C4-2B (cell line): ENCODE results near the gene TRPM5.

Experiments used
- H3K27ac ChIP-seq: fragments of 450-650 bp; 2 replicates; pipeline ENCODE4 v1.5.1; 2017
- CTCF ChIP-seq: fragments of 450-650 bp; conservative IDR thresholded peaks from 2 replicates; pipeline ENCODE4 v1.5.1; 2017; ENCODE audit warnings: mild to moderate bottlenecking
- ZFX ChIP-seq: fragments of 450-650 bp; IDR thresholded peaks from 2 replicates; pipeline ENCODE4 v1.6.1; 2017

TRPM5 gene

GRCh38 chr11:2462986-2463765 lies 18.9 kb upstream of the TRPM5 start:
- H3K27ac ChIP-seq = no peak overlapping the region
- TF ChIP-seq CTCF (no peak), ZFX (no peak)

GRCh38 chr11:2462543-2462985 lies 18.2 kb upstream of the TRPM5 start:
- TF ChIP-seq CTCF = no peak
- no peak for TF ChIP-seq ZFX
- no peak overlapping the region for H3K27ac ChIP-seq

- no peak overlapping the region for H3K27ac ChIP-seq
- TF ChIP-seq ZFX = no peak
- TF ChIP-seq CTCF = no peak
These were observed 17.7 kb upstream of the TRPM5 start for GRCh38 chr11:2461956-2462542.

GRCh38 chr11:2461253-2461955 lies 17.1 kb upstream of the TRPM5 start:
- TF ChIP-seq CTCF = no peak
- TF ChIP-seq ZFX = no peak
- no peak overlapping the region for H3K27ac ChIP-seq

- H3K27ac ChIP-seq = no peak overlapping the region
- TF ChIP-seq CTCF (no peak), ZFX (no peak)
These were observed 16.4 kb upstream of the TRPM5 start for GRCh38 chr11:2460540-2461252.

- no peak overlapping the region for H3K27ac ChIP-seq
- TF ChIP-seq ZFX (no peak), CTCF (no peak)
These were observed 15.7 kb upstream of the TRPM5 start for GRCh38 chr11:2459796-2460531.
